HG02763 (cell line): Measurements from ENCODE around the gene ZNF202.
"Not testable (repeated sequence)": the region's sequence is repeated elsewhere in the genome, so short reads cannot be mapped to it uniquely, and the experiment has no call there.

Experiments used
- ATAC-seq: cut with Tn5 transposase; IDR thresholded peaks from one replicate; pipeline ENCODE4 v1.9.1; 2021; ENCODE audit warnings: mild to moderate bottlenecking, moderate library complexity; ENCODE audit not compliant: unreplicated experiment

ZNF202 gene

DNA sequence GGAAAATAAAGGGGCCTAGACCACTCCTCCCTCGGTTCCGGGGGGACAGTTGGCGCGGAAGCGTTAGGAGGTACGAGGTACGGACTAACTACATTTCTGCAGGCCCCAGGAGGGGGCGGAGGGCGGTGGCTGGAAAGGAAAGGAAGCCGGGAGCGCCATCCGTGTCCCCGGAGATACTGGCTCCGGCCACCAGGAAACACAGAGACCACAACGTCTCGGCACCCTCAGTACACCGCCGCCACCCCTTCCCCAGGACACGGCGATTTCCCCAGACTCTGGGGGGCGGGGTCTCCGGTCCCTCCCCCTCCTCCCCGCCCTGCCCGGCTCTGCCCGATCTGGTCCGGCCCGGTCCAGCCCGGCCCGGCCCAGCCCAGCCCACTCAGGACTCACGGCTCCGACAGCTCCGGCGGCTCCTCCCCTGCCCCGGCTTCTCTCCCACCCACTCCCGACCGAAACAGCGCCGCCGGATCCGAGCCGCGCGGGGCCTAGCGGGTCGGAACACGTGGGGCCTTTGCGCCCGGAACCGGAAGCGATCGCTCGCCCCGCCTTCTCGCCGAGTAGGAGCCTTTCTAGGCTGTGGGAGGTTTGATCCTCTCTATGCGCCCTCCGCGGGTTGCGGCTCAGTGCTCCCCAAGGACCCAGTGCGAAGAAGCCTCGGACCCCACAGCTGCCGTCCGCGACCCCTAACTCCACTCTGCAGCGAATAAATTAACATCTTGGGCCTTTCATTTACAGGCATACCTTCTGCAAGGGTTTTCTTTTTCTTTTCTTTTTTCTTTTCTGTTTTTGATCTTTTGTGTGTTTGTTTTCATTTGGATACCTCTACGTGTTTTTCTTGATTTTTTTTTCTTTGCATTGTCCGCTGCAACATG, at the start of gene ZNF202:
ZNF202 (minus strand) TSS at position 502 of the 872 bp plus-strand sequence. CDS start 10,772 bp downstream, outside the sequence.
- ATAC-seq: peak; percentile 98

DNA sequence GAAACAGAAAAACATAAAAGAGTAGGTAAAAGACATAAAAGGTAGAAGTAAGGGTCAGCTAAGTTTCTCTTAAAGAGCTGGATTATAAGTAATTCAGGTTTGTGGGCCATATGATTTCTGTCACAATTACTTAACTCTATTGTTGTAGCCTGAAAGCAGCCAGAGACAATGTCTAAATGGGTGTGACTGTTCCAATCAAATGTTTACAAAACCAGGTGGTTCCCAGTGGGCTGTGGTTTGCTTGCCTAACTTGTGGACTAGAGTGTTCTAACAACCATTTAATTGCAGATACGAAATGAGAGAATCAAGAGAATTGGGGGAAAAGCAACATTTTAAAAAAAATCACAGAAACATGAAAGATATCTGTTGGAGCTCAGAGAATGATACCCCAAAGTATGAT, 42.1 kb upstream of the ZNF202 start:
- ATAC-seq: no peak

DNA sequence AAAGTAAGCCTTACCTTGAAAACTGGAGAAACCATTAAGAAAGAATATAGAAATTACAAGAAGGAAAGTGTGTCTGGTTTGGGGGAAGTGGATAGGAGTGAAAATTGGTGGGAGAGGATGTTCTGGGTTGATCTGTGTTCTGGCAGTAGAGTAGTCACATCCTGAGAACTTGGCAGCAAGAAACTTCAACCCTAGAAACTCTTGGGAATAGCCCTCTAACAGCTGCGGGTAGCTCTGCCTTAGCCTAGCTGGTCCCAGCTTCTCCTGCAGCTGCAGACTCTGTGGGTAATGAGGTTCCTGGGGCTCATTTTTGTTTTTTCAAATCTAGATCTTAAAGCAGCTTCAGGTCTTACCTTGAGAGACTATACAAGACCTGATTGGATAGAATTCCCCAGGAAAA, 37.1 kb upstream of the ZNF202 start:
- no peak for ATAC-seq

DNA sequence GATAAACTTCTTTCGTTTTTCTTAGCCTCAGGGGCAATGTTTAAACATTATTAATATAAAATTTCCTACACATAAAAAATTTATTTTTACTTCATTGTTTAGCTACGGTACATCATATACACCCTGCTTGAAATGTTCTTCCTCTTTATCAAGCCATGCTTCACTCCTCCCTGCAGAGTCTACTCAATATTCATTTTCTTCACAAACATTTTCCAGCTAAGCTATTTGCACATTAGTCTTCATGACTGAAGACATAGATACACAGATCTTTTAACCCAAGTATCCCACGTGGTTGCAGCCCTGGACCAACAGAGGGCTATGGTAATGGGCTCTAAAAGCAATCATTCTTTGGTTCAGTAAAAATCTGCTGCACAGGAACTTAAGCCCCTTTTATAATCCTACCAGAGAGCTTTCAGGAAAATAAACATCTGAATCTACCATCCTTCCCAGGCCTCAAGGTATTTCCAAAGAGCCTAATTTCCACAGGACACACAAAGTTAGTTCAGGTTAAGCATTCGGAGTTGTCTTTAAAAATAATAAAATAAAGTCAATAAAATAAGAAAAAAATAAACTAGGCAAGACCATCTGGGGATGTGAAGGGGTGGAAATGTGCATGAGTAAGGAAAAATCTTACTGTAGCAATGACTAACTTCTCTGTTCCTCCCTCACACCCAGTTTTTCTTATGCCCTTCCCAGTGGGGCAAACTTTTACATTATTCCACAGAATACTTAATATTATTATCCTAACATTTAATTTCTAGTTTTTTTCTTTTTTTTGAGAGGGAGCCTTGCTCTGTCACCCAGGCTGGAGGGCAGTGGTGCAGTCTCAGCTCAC, 34.5 kb upstream of the ZNF202 start:
- ATAC-seq: no peak

DNA sequence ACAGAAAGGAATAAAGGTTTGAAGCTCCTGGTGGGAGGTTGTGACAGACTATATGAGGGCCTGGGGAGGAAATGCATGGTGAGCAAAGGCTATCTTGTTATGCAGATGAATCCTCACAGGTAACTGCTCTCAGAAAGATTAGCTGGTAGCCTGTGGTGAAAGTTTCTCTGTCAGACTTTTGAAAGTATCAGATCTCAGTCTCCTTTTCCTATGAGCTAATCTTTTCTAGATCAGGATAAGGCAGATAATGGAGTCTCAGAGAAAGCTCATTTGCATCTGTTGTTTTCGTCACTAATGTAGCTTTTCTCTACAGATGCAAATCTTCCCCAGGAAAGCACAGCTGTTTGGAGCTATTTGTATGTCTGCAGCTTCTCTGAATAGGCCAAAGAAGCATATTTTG, 33.8 kb upstream of the ZNF202 start:
- ATAC-seq: no peak

DNA sequence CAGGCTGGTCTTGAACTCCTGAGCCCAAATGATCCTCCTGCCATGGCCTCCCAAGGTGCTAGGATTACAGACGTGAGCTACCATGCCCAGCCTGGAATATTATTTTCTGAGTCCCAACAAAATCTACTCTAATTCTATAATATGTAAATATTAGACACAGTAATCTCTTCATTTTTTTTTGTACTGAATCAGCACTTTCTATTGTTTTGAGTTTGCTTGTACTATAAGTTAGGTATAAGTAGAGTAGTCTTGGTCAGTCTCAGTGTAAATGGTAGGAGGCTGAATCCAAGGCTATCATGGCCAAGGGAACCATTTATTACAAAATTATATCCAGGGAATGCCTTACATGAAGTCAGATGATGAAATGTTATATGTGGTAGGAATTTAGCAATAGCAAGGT, 32.5 kb upstream of the ZNF202 start:
- ATAC-seq: no peak

DNA sequence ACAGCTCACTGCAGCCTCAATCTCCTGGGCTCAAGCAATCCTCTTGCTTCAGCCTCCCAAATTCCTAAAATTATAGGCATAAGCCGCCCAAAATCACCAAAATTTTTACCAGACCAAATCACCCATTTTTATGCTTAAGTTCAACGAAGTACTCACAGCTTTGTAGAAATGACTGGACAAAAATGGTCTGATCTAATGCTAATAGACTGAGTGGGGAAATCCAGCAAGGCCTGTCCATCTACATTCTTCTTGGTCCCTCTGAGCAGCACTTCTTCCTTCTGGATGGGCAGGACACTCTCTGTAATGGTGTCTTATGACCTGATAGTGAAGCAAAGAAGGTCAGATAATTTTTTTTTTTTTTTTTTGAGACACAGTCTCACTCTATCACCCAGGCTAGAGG, 31.6 kb upstream of the ZNF202 start:
- ATAC-seq: no peak

DNA sequence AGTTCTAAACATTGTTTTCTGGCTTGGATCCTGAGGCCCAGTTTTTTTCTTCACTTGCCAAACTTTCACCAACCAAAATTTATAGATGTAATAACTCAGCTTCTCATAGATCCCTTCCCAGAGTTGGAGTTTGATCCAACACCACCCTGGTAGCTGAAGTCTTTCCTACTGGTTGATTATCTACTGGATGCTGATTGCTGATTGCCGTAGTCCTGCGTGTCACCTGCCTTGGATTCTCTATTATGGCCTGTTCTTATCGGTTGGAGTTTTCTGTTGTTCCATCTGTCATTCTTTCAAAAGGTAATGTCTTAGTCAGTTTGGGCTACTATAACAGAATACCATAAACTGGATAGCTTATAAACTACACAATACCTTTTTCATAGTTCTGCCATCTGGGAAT, 30.2 kb upstream of the ZNF202 start:
- ATAC-seq: no peak

DNA sequence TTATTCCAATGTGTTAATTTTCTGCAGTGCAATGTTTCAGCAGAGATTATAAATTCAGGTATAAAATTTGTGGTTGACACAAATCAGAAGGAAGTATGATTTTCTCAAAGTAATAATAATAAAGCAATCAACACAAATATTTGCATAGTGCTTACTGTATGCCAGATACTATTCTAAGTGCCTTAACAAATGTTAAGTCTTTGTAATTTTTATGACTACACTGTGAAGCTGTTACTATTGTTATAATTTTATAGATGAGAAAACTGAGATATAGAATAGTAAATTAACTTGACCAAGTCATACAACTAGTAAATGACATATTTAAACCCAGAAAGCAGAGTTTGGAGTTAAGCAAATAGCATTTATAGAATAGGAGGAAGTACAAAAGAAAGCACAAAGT, 29.3 kb upstream of the ZNF202 start:
- no peak for ATAC-seq

DNA sequence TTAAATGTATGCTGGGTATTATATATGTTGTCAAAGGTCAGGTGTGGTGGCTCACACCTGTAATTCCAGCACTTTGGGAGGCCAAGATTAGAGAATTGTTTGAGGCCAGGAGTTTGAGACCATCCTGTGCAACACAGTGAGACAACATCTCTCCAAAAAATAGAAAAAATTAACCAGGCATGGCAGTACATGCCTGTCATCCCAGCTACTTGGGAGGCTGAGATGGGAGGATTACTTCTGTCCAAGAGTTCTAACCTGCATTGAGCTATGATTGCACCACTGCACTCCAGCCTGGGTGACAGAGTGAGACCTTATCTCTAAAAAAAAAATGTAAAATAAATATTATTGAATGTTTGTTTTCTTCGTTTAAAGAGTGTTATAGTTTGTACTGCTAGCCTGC, 24.1 kb upstream of the ZNF202 start:
- no peak for ATAC-seq

DNA sequence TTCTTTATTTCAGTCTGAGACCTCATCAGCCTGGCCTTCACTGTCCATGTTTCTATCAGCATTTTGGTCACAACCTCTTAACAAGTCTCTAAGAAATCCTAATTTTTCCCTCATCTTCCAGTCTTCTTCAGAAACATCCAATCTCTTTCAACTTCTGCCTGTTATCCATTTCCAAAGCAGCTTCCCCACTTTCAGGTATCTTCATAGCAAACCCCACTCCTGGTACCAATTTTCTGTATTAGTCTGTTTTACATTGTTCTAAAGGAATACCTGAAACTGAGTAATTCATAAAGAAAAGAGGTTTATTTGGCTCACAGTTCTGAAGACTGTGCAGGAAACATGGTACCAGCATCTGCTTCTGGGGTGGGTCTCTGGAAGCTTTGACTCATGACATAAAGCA, 21.0 kb upstream of the ZNF202 start:
- ATAC-seq: no peak

DNA sequence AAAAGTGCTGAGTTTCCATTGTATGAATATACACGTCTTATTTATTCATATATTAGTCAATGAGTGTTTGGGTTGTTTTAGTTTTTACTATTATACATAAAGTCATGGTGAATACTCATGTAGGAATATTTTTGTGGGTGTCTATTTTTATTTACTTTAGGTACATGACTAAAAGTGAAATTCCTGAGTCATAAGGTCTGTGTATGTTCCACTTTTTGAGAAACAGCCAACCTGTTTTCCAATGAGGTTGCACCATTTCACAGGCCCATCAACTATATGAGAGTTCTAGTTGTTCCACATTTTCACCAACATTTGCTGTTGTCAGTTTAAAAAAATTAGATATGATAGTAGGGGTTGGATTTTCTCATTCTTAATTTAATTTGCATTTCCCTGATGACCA, 19.4 kb upstream of the ZNF202 start:
- peak; percentile 80 for ATAC-seq

DNA sequence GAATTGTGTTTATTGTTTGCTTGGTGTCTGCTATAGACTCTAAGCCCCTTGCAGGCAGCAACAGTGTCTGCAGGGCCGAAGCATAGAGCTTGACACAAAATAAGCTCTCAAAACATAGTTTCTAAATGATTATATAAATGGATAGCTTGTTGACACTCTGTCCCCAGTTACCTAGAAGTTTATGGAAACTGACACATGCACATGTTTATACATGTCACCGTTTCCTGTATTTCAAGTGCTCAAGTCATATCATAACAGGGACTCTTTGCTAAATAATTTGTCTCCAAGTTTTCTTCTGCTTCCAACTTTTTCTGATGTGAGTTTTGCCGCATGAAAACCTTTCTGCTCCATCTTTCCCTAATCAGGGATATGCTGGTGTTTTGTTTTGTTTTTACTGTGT, 16.5 kb upstream of the ZNF202 start:
- no peak for ATAC-seq

DNA sequence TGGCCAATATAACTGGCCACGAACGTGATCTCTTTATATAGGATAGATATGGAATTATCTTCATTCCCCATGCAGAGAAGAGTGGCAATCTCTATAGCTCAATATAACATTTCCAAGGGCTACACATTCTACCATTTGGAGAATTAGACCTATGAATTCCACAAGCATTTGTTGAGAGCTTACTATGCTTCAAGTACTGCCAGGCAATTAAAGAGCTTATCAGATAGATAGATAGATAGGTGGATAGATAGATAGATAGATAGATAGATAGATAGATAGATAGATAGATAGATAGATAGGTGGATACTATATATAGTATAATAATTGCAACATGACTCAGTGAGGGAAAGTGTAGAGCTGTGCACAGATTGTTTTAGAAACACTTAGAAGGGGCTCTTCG, 14.4 kb upstream of the ZNF202 start:
- no peak for ATAC-seq

DNA sequence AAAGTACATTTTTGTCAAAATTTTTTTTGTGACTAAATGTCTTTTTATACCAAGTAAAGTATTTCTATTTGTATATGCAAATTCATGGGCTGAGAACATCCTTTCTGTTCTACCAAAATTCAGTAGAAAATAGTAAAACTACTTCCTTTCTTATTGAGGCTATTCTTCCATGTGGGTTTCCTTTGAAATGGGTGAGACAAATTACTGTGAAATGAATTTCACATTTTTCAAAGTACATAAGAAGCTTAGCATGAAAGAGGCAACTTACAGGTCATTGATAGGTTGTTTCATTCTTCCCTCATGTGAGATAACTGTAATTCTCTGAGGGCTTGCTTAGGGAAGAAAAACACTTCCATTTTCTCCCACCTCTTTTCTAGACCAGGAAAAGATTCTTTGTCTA, 13.9 kb upstream of the ZNF202 start:
- ATAC-seq: no peak

DNA sequence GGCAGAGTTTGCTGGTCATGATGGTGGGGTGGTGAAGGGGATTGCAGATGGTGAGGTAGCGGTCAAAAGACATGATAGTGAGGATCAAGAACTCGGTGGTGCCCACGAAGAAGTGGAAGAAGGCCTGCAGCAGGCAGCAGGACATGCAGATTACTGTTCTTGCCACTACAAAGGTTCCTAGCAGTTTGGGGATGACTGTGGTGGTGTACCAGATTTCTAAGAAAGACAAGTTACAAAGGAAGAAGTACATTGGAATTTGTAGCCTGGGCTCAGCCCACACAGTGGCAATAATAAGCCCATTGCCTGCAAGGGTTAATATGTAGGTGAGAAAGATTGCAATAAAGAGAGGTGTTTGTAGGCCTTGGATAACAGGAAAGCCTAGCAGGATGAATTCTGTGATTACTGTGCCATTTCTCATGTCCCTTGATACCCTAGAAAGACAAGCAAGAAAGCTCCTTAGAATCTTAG, 12.7 kb upstream of the ZNF202 start, which contains the start of gene OR6X1:
OR6X1 (minus strand) TSS at position 418 of the 468 bp plus-strand sequence; CDS start at position 418, 0 bp downstream.
- no peak for ATAC-seq

DNA sequence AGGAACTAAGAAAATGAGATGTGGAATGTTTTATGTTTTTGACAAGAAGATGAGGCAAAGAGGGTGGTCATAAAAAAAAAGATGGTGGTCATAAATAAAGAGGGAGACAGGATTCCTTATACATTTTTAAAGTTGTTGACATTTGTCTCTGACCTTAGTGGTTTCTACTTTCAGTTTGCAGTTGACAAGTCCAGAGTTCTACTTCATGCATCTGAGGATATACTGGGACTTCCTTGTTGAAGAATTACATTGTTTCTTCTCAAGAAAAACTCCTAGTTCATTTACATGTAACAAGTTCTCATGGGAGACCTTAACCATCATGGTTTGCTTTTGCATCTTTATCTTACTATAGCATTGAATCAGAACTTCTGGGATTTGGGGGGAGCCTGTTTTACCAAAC, 11.7 kb upstream of the ZNF202 start:
- ATAC-seq: no peak

DNA sequence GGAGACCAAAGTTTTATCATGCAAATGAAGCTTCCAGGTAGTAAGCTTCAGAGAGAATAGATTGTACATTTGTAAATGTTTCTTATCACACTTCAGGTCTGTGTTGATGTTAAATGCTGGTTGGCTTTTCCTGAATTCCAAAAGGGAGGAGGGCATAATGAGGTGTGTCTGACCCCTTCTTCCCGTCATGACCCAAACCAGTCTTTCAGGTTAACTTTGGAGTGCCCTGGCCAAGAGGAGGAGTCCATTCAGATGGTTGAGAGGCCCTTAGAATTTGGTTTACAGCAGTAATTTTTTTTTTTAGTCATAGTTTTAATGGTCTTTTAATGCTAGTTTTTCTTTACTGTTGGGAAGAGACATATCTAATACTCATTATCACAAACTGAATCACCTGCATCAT, 10.3 kb upstream of the ZNF202 start:
- no peak for ATAC-seq

DNA sequence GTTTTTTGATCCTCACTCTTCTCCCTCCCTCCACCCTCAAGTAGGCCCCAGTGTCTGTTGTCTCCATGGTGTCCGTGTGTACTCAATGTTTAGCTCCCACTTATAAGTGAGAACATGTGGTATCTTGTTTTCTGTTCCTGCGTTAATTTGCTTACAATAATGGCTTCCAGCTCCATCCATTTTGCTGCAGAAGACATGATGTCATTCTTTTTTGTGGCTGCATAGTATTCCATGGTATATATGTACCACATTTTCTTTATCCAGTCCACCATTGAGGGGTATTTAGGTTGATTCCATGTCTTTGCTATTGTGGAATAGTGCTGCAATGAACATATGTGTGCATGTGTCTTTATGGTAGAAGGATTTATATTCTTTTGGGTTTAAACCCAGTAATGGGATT, 6.9 kb upstream of the ZNF202 start:
- ATAC-seq: not testable (repeated sequence)

DNA sequence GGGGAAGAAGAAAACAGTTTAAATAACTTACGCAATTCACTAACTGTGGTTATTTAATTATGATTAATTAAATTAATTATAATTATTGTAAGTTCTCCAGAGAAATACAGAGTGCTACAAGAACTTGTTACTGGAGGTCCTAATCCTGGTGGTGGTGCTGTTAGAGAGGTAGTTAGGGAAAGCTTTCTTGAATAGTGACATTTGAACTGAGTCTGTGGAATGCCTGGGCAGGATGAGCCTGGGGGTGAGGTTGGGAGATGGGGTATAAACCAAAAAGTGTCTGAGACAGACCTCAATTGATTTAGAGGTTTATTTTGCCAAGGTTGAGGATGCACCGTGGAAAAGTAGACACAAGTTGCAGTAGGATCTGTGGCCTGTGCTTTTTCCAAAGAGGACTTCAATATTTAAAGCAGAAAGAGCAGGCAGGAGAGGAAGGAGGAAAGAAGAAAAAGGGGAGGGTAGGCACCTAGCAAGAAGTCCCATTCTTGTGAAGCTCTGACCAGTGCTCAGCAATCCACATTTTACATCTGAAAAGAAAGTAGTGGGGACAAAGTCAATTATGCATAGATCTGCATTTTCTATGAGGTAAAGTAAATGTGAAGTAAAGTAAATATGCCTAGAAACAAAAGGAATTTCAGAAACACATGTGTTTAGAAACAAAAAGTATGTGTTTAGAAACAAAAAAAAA, 4.4 kb upstream of the ZNF202 start:
- ATAC-seq: no peak

DNA sequence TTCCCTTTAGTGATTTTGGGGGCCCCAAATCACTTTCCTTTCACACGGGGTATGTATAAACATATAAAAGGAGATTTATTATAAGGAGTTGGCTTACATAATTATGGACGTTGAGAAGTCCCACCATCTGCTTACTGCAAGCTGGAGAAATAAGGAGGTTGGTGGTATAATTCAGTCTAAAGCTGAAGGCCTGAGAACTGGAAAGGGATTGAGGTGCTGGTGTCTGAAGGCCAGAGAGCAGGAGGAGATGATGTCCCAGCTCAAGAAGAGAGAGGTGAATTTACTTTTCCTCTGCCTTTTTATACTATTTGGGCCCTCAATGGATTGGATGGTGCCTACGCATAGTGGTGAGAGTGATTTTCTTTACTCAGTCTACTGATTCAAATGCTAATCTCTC, 1.3 kb upstream of the ZNF202 start:
- ATAC-seq: no peak
